AML-193 (cell line): ENCODE results near the gene RAD51B.
"Not testable (repeated sequence)": the region's sequence is repeated elsewhere in the genome, so short reads cannot be mapped to it uniquely, and the experiment has no call there.

Experiments used
- DNase-seq, 2 experiments: peaks; one replicate each; lab custom pipeline; 2025; lab: John Stamatoyannopoulos, UW

The RAD51B gene

GRCh38 chr14:67819563-67820421 lies at the start of gene RAD51B:
Gene RAD51B (plus strand): TSS chr14:67819779.
- peak; percentile 75 to 77 for DNase-seq

- no peak for DNase-seq
These were observed 45.7 kb upstream of the RAD51B start for GRCh38 chr14:67773844-67774377.

GRCh38 chr14:67776653-67777322 lies 42.8 kb upstream of the RAD51B start:
- no peak for DNase-seq

GRCh38 chr14:67778792-67779191 lies 40.8 kb upstream of the RAD51B start:
- peak; percentile 73 to 79 for DNase-seq

GRCh38 chr14:67782090-67782489 lies 37.5 kb upstream of the RAD51B start:
- no peak for DNase-seq

GRCh38 chr14:67784244-67784823 lies 35.2 kb upstream of the RAD51B start:
- DNase-seq = no peak

- no peak for DNase-seq
These were observed 34.1 kb upstream of the RAD51B start for GRCh38 chr14:67785270-67786109.

- DNase-seq = no peak
These were observed 31.9 kb upstream of the RAD51B start for GRCh38 chr14:67787673-67788072.

- no peak for DNase-seq
These were observed 20.8 kb upstream of the RAD51B start for GRCh38 chr14:67798731-67799130.

GRCh38 chr14:67800743-67801142 lies 18.8 kb upstream of the RAD51B start:
- DNase-seq = no peak

GRCh38 chr14:67806246-67806645 lies 13.3 kb upstream of the RAD51B start:
- no peak for DNase-seq

GRCh38 chr14:67814821-67815220 lies 4.8 kb upstream of the RAD51B start:
- peak in 1 of 2 experiments; percentile 8 for DNase-seq

- DNase-seq = peak in 1 of 2 experiments; percentile 30
These were observed 3.9 kb upstream of the RAD51B start for GRCh38 chr14:67815573-67816225.

- peak; percentile 92 for DNase-seq
These were observed 3.1 kb upstream of the RAD51B start, which contains the start of gene ZFYVE26 for GRCh38 chr14:67816326-67817002. Gene ZFYVE26 (minus strand): TSS chr14:67816590. CDS start chr14:67815963, 627 bp downstream.

GRCh38 chr14:67817750-67818438 lies 1.7 kb upstream of the RAD51B start:
- no peak for DNase-seq

- DNase-seq = not testable (repeated sequence)
These were observed 1.1 kb upstream of the RAD51B start for GRCh38 chr14:67818476-67818875.

- peak; percentile 28 for DNase-seq
These were observed 921 bp downstream of the RAD51B start for GRCh38 chr14:67820428-67820971.

- no peak for DNase-seq
These were observed 1.5 kb downstream of the RAD51B start for GRCh38 chr14:67821121-67821520.

GRCh38 chr14:67831113-67831512 lies 11.5 kb downstream of the RAD51B start:
- DNase-seq = no peak
